Activated CD4-positive, alpha-beta T cell treated with anti-CD3 and anti-CD28 coated beads for 48 hours (primary cell): ENCODE results near the gene SLC6A1.
A peak's percentile ranks its signal among the peaks of the same experiment; 100 is the strongest.

Experiments
- DNase-seq: peaks from one replicate; pipeline ENCODE4 v3.0.0-alpha.2; 2020

The SLC6A1 gene

GRCh38 chr3:10972072-10972782 lies 20.3 kb upstream of the SLC6A1 start:
- no peak for DNase-seq

DNA sequence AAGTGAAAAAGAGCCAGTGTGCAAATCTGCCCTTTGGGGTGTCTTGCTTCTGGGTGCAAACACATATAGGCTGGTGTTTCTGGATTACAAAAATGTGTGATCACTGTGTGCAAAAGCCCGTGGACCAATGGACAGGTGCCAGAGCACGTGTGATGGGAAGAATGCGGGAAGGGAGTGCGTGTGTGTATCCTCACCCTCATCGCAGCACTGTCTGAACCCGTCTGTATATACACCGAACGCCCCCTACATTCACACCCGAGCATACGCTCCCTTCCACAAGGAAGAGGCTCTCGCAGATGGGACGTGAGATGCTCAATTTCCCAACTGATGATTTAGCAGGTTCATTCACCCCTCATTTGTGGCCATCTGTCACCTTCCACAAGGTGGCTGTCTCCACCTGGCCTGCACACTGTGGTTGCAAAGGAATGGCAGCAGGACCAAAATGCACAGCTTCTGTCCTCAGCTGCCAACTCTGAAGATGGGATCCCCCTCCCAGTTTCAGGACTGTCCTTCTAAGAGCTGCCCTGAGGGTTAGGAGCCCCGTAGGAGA lies 19.4 kb upstream of the SLC6A1 start:
- DNase-seq = no peak

DNA sequence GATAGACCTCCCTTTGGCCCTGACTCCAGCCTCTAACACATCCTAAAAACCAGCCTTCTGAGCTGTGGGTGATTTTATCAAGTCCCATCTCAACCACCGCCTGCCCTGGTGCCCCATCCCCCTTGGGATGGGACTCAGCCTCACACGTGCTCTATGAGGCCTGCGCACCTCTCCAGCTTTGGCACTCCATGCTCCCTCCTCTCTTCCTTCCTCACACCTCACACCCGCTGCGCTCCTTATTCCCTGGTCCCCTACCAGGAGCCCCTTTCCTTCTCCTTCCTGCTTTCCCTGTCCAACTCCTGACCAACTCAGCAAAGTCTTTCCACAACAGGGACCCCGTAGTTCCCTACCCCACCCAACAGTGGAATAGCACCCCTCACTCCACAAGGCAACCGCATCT lies 18.4 kb upstream of the SLC6A1 start:
- no peak for DNase-seq

- DNase-seq = no peak
These were observed 17.7 kb upstream of the SLC6A1 start for GRCh38 chr3:10974746-10975375.

DNA sequence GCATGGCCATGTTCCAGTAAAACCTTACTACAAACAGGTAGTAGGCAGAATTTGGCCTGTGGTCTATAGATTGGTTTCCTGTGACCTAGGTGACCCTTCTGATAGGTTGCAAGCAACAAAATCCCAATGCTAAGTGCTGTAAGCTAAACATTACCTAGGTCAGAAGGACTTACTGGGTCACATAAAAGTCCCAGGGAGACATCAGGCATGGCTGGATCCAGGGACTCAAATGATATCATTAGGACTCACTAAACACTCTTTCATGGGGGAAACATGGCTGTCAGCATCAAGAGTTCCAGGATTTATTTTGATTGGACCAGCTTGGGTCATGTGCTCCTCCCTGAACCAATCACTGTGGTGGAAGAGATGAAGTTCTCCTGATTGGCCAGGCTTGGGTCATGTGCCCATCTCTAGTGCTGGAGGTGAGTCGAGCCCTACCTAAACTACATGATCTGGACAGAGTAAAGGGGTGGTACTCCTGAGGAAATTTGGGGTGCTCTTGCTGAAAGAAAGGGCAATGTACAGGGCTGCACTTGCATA lies 16.8 kb upstream of the SLC6A1 start:
- no peak for DNase-seq

DNA sequence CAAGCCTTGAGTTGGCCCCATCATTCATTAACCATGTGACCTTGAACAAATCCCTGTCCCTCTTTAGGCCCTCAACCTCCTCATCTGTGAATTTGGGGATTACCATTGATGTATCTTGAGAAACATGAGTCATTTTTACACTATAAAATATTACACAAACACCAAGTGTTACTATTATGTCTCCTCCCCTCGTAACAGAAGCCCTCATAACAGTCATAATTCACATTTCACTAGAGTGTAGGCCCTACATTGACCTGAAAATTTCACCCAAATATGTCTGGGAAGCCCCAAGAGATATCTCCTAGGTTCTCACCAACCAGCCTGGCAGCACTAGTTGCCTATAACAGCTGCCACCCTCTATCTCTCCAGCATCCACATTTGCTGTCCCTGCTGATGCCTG lies 15.8 kb upstream of the SLC6A1 start:
- no peak for DNase-seq

- DNase-seq = no peak
These were observed 14.5 kb upstream of the SLC6A1 start for GRCh38 chr3:10977892-10978510.

DNA sequence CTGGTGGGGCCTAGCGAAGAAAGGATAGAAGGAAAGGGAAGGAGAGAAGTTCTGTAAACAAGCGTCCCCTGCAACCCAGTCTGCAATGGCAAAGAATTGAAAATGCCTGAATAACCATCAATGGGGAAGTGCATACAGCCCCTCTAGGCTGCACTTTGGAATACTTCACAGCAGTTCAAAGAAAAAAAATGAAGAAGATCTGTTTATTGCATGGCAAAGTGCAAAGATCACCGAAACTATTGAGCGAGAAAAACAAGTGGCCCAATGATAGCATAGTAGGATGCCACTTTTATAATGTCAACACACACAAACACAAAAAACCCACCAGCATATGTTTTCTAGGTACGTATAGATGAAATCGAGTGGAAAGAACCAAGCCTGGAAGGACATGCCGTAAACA lies 13.6 kb upstream of the SLC6A1 start:
- DNase-seq = no peak

DNA sequence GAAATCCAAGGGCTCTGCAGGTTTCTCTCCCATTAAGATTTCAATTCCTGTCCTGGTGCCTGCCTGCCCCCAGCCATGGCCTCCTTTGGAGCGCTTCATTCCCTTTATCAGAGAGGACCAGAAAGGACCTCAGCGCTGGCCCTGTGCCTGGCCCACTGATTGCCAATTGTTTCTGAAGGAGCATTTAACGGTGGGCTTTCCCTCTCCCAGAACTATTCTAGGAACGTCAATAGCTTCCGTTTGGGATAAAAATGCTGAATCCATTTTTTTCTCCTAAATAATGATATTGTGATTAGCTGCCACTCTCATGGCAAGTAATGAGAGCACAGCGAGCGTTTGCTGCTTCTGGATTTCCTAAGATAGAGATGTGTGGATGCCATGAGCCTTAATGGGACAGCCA lies 12.2 kb upstream of the SLC6A1 start:
- no peak for DNase-seq

DNA sequence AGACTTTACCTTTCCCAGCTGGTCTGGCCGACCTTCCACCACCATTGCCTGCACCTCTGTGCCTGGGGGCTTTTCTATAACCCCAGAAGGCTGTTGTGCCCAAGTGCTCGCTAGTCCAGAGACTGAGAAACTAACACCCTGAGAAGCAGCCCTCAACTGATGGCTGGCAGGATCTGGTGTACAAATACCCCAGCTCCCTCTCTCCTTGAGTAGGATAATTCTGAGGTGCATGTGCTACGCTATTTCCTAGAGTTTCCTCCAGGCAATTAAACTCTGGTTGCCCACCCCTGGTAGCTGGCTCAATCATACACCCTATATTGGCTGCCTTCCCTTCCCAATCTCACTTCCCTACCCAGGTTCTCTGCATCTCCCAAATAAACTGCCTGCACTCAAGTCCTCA lies 11.5 kb upstream of the SLC6A1 start:
- DNase-seq = no peak

GRCh38 chr3:10981961-10982360 lies 10.6 kb upstream of the SLC6A1 start:
- no peak for DNase-seq

DNA sequence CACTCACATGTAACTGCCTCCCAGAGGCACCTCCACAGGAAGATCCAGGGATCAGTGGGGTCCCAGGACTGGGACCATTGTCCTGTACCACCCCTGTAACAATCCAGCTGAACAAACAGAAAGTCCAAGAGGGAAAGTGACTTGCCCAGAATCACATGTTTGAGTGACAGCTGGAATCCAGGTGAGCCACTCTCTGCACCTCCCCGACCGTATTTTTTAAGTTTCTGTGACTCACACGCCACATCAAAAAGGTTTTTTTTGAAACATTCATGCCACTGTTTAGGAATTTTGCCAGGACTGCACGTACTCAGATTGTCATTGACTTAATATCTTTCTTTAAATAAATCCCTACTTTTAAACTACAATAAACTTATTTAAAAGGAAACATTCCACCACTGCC lies 9.8 kb upstream of the SLC6A1 start:
- no peak for DNase-seq

DNA sequence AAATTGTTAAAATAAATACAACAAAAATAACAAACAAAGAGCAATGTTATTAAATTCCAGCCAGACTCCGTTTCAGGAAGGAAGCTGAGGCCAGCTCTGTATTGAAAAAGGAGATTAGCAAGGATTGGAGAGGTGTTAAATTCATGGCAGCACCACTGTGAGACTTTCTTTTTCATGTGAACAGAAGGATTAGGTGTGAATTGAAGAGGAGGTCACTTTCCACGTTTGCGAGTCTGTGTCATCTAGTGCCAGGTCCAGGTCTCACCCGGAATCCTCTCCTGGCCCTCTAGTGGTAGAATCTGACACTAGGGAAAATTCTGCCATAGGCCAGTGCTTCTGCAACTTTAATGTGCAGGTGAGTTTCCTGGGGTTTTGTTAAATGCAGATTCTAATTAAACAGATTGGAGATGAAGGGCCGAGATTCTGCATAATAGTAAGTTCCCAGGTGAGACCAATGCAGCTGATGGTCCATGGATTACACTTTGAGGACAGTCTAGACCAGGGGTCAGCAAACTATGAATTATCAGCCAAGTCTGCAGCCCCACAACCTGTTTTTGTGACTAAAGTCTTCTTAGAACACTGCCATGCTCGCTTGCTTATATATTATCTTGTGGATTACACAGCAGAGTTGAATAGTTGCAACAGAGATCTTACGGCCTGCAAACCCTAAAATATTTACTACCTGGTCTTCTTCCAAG lies 9.2 kb upstream of the SLC6A1 start:
- DNase-seq = peak; percentile 33

GRCh38 chr3:10984371-10984896 lies 8.1 kb upstream of the SLC6A1 start:
- no peak for DNase-seq

GRCh38 chr3:10985181-10985580 lies 7.4 kb upstream of the SLC6A1 start:
- no peak for DNase-seq

DNA sequence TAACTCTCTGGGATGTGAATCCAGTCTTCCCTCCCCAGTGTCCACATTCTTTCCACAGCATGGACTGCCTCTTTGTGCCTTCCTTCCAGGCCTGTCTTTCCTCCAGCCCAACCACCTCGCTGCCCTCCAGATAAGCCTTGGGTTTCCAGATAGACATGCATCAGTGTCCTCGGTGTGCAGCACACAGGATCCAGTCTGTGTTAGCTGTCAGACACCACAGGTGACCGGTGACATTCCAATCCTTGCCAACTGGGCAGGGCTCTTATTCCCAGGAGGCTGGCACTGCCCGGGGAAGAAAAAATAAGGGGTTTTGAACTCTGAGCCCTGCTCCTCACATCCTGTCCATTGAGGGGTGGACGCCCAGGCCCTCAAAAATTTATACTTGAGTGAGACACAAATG lies 6.0 kb upstream of the SLC6A1 start:
- DNase-seq = no peak

- DNase-seq = no peak
These were observed 4.4 kb upstream of the SLC6A1 start for GRCh38 chr3:10988001-10988665.

DNA sequence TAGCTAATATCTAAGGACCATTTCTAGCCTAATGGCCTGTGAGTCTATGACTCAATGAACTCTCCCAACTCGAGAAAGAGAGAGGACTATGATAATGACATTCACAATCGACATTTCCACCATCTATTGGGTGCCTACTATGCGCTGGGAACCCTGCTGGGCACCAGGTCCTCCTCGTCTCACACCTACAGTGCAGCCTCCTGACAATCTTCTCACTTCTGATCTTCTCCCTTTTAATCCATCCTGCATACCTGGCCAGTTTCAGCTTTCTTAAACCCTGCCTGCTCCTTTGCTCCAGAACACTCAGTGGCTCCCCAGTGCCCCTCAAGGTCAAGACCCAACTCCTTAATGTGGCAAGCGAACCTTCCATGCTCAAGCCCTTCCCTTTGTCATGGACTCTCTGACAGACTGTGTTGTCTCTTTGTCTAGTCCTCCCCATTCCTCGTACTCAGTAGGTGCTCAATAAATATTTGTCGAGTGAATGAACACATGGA lies 3.5 kb upstream of the SLC6A1 start:
- DNase-seq = no peak

GRCh38 chr3:10992943-10993728 lies 588 bp downstream of the SLC6A1 start:
- DNase-seq = no peak

DNA sequence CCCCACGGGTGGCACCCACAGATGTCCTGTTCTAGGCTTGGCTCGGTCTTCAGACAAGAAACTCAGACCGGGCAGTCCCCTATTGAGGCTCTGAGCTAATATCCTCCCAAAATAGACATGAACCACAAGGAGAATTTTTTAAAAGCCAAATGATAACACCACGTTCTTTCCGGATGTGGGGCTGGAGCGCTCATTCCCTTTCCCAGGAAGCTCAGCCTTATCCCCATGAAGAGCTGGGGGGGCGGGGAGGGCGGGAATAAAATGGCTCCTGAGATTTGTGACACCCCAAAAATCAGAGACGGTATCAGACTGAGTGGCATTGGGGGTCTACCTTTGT lies 1.1 kb downstream of the SLC6A1 start:
- no peak for DNase-seq

GRCh38 chr3:10994306-10994705 lies 1.8 kb downstream of the SLC6A1 start:
- DNase-seq = no peak

DNA sequence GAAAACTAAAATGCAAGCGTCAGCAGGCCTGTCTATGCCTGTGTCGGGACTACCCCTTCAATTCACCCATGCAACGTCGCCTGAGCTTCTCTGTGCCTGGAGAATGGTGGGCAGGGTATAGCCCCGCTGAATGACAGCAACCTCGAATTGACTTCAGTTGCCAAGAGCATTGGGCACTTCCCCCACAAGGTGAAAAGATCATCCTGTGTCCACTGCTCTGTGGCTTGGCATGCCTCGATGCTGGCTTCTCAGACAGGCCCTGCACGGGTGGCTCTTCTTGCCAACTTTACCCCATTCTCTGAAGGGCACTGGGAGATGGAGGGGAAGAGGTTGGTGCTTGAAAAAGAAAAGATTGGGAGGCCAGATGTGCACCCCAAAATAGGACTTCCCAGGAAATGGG lies 3.3 kb downstream of the SLC6A1 start:
- DNase-seq = no peak
